NCI-H524 treated with DMSO at 0.1 percent for 48 hours (cell line): ENCODE measurements around the gene SORCS2.

Experiments used
- DNase-seq: peaks from one replicate; lab custom pipeline; 2025; lab: John Stamatoyannopoulos, UW

Gene SORCS2

DNA sequence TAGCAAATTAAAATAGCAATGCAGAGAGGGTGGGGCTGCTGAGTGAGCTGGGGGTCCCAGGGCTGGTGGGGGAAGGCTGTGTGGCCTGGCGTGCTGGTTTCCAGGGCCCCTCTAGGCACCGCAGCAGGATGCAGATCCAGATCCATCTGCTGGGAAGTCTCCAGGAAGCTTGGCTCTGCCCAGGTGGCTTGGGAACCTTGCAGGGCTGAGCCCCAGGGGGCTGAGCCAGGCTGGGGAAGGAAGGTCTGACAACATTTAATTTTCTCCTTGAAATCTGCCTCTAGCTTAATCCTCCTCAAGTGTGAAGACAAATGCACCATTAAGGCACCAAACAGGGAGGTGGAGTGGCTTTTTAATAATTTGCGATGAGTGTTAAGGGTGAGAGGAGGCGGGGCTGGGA, 31.7 kb downstream of the SORCS2 start:
- peak; percentile 97 for DNase-seq

DNA sequence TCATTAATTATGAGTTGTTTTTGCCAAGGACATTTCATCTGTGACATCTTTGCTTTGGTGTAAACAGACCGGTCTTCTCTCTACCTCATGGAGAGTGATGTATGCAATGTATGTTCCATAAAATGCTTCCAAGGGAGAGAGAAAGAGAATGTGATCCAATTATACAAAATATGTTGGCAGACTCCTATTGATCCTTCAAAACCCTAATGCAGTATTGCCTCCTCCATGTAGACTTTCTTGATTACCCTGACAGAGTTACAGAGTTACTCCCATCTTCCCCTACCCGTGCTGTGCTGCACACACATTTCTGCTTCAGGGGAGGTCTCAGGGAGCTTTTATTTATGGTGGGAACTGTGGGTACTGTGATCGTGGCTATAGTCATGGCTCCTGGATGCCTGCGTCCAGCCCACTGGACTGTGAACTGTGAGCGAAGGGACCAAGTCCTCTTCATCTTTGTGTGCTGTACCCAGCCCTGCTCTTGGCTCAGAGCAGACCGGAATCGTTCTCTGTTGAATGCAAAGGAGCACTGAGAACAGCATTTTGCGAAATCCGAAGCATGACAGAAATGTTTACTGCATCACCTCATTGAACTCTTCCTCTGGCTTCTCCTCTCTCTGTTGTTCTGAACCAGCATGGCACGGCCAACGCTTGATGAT, 32.7 kb downstream of the SORCS2 start:
- DNase-seq: no peak

DNA sequence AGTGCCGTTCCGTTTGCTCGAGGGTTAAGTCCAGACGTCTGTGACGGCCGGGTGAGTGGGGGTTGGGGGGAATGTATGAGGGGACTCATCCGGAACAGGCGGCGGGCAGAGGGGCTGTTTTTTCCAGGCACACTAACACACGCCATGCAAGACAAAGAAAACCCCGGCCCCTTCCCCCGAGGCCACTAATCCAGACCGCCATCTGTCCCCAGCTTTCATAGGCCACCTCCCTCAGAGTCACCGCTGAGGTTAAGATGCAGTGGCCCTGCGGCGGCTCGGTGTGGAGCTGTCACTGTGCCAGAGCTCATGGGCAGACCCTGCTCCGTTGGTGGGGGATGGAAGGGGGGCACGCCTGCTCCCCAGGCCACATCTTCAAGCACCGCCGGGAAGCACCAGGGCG, 34.1 kb downstream of the SORCS2 start:
- peak; percentile 95 for DNase-seq

DNA sequence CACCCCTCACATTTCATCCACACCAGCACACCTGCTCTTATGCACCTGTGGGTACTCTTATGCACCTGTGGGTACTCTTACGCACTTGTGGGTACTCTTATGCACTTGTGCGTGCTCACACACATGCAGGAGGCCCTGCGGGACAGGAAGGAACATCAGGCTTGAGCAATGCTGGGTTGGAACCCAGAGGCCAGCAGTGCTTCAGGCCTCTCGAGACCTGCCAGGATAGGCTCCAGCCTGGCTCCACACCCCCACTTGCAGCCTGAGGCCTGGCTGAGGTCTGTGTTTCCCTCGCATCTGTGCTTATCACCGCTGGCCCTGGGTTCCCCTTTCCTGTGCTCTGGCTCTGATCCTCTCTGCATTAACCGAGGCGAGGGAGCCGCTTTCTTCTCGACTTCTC, 34.7 kb downstream of the SORCS2 start:
- DNase-seq: no peak

DNA sequence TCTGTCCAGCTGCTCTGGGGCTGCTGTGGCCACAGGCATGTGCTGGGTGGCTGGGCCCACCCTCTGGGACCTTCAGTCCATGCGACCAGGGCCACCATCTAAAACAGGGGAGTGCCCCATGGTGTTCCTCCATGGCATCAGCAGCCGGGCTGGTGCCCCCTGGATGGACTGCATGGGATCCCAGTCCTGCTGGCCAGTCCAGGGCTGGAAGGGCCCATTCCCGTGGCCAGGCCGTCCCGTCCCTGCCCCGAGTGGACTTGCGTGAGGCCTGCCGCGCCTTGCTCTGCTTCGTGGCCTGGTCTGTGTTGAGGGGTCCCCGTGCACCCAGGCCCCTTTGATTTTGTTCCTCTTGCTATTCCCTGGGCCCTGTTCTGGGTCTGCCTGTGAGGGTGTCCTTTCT, 36.4 kb downstream of the SORCS2 start:
- DNase-seq: no peak

DNA sequence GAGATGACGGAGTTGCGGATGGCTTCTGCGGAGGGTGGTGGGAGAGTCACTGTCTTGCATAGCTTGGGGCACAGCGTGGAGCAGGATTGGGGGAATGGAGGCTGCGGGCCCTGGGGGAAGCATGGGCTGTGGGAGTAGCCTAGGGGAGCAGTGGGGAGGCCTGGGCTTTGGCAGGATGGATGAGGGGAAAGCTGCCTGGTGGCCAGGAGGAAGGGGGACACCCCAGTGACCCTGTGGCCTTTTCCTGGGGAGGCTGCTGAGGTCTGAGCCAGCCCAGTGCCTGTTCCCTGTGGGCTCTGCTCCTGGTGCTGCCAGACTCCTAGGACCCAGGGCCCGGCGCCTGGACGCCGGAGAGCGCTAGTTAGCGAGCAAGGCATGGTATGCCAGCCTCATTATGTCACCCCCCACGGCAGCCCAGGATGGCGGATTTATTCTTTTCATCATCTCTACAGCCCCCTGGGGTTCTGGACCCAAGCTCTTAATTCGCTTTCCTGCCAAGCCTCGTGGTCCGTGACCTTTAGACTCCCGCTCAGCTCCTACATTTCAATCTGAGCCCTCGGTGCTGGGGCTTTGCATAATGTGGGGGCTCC, 39.8 kb downstream of the SORCS2 start:
- no peak for DNase-seq

DNA sequence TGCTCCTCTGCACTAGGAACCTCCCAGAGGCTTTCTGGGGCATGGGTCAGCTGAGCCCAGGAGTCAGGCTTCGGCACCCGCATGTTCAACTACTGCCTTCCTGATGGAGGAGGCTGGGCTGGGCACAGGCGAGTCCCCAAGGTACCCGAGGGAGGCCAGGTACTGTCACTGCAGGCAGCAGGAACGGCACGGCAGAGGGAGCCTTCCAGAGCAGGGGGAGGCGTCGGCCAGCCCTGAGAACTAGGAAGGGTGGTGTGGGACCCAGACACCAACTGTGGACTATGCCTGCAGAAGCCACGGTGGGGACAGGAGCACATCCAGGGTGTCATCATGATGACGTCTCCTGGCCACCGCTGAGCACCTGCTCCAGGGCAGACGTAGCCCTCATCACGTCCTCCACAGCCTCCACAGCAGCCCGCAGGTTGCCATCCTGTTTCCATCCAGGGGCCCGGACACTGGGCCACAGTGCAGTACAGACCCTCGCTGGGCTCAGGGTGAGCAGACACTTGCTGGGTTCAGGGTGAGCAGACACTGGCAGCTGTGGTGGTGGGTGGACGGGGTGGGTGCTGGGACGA, 40.8 kb downstream of the SORCS2 start:
- no peak for DNase-seq

DNA sequence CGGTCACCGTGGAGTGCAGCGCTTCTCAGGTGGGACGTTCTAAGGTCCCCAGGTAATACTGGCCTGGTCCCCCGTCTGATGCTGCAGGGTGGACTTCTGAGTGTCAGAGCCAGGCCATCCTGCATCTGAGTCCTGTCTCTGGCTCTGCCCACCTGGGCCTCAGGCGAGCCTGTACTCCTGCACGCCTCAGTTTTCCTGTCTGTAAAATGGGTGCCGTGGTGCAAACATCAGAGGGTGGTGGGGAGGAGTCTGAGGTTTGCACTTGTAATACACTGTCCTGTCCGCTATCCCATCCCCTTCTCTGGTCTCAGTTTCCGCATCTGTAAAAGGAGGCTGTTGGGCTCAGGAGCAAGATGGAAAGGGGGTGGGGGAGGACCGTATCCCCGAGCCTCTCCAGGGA, 41.3 kb downstream of the SORCS2 start:
- no peak for DNase-seq

DNA sequence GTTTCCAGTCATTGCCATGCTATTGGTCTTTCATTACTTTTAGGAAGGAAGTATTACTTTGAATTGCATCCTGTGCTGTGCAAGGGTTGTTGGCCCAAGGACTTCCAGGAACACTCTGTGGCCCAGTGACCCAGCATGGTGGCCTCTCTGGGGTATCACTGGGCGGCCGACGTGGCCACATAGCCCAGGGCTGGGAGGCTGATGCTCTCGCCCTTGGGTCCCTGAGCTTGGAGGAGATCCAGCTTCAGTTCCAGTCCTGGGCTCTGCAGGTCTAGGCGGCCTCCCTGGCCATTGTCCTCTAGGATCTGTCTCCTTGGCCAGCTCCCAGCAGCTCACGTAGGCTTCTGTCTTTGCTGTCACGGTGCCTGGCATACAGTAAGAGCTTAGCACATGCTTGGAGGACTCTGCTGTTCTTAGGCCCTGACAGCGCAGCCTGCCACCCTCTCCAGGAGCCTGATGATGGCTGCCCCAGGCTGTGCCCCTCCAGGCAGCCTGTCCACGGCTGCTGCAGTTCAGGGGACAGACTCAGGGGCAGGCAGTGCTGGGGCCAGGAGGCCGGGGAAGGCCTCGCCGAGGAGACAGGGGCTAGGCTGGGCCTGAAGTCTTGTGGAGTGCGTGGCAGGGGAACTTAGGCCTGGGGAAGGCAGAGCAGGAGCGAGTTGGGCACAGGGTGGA, 42.2 kb downstream of the SORCS2 start:
- DNase-seq: no peak

DNA sequence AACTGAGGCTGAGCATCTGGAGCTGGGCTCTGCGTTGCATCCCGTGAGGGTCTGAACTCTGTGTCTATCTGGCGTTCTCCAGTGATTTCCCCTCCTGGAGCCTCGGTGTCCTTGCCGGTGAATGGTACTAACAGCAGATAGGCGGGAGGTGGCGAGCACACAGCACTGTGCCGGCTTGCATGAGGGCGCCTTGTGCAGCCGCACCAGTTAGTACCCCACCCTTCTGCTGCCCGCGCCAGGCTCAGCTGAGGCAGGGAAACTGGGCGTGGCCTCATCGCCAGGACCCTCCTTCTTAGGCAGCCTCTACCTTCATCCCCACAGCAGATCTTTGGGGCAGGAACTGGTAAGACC, 42.7 kb downstream of the SORCS2 start:
- no peak for DNase-seq

DNA sequence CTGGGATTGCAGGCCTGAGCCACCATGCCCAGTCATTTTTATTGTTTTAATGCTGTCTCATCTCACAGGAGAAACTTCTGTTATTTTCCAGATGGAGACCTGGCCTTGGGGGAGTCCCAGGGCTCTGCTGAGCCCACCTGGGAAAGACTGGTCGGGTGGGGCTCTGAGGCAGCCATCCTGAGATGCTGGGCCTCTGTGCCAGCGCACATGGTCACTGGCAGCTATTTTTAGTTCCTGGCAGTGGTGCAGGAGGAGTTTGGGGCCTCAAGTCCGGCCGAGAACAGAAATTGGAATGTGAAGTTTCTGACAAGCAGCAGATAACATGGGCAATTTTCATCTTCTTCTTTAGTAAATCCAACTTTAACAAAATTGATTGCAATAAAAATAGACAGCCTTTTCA, 44.5 kb downstream of the SORCS2 start:
- no peak for DNase-seq

DNA sequence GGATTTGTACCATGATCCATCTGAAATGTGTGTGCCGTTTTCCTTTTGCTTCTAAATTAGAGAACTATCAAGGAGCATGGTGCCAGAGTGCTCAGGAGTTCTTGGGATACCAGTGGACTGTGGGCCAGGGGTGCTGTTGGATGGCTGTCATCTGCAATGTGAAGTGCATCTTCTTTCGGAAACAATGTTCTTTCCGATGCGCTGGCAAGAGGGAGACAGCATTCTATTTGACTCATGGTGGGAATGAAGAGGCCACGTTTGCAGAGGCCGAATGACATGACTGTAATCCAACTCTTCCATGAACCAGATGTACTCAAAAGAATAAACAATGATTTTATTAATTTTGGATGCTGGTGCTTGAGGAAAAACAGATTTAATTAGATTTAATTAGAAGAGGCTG, 45.5 kb downstream of the SORCS2 start:
- DNase-seq: no peak

DNA sequence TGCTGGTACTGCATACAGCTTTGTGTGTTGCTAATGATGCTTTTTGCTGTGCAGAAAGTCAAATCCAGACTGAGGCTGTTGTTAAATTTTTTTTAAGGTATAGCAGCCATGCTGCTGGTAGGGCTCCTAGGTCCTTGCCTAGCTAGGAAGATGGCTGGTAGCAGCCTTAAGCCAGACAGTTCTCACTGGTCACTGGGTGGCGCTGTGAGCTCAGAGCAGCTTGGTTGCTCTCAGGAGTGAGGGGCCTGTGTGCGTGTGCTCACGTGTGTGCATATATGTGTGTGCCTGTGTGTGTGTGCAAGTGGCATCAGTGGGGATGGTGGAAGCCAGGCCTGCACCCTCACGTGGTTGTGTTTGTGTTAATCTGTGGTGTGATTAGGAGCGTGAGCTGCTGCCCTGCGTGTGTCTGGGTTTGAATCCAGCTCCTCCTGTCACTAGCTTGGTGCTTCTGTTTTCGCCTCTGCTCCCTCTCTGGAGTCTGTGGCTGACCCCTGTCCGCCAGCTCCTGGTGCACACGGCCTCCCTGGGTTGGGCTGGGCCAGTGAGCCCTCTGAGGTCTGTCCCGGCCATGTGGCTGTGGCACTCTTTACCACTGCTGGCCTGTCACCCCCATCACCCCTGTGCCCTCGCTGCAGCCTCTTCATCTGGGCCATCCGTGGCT, 46.1 kb downstream of the SORCS2 start:
- DNase-seq: no peak

DNA sequence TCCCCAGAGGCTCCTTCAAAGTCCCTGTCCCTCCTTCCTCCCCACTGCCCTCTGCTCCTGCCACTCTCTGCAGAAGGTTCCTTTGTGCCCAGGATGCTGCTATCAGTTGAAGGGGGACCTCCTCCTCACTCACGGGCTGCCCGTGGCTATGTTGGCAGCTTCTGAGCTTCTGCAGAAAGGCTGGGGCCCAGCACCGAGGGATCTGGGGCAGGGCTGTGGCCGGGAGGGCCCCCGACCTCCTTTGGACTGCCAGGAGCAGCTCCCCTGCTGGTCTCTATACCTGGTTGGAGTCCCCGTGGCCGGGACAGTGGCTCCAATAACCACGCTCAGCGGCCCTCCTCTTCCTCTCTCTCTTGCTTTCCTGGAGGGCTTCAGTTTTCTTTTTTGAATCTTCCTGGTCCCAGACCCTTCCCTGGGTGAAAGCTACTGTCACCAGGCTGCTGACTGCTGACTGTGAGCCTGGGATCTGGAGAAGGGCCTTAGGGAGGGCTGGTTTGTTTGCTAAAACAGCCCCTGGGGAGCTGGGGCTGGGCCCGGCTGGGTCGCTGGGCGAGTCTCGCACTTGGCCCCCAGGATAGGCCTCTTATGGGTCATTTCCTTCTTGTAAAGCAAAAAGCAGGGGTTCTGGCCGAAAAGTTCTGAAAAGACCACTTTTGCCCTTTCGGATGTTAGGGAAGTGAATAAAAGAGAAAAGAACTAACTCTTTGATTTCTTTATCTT, 46.9 kb downstream of the SORCS2 start:
- no peak for DNase-seq

DNA sequence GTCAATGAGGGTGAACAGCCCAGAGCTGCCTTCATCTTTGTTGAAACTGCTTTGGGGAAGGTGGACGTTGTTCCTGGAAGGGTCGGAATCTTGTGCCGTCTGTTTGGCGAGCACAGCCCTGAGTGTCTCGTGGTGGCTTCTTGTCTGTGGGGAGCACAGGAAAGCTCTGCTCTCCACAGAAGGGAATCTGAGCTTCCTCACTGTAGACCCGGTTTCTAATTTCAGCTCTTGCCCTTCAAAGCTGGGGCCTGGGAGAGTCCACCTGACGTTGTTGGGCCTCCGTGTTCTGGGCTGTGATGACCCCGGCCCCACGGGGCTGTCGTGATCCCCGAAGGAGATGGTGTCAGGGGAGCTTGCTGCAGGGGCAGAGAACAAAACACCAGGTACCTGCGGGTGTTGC, 47.5 kb downstream of the SORCS2 start:
- DNase-seq: no peak

DNA sequence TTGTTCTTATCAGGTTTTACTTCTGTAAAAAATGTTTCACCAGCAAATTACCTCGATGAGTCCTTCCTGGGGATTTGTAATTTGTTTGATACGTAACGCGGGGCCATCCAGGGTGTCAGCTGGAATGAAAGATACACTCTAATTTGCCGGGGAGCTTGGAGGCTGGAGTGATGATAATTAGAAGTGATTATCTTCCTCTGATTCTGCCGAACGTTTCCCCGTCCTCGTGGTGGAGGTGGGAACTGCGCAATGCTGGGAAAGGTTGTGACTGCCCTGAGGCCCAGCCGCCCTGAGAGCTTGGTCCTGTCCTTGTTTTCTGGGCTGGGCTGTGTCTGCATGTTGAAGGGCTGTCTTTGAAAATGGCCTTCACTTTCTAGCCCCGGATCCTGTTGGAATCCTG, 48.0 kb downstream of the SORCS2 start:
- no peak for DNase-seq

DNA sequence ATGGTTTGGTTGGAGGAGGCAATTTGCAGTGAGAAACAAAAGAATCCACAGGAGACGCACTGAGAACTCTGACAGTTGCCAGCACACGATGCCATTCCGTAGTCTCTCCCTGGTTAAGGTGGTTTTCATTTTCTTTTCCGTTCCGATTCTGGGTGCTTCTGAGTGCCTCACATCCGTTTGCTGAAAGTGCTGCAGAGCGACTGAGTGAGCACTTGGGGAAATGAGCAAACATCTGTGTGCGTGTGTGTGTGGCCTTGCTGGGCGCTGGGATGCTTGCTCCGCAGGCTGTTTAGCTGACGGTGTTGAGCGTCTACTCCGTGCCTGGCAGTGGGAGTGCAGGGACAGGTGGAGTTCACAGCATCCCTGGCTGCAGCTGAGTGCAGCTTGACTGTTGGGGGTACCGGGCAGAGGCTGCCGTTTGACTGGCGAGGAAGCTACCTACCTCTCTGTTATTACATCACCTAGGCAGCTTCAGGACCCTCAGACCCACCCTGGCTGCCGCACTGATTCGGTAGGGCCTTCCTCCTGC, 49.3 kb downstream of the SORCS2 start:
- DNase-seq: no peak

DNA sequence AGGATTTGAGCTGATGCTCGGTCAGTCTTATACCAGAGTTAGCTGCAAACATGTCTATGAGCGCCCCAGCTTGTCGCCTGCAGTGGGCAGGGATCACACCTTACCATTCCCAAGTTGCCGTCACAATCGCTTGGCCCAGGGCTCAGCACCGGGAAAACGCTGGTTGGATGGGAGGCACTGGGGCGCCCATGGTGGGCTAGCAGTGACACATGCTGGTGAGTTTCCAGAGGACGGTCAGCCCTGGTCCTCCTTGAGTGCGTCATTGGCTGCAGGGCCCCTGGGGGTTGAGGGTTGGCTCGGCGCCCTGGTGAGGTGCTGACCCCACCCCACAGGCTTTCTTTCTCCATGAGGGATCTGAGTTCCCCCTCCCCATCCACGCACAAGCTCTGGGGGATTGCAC, 50.4 kb downstream of the SORCS2 start:
- no peak for DNase-seq

DNA sequence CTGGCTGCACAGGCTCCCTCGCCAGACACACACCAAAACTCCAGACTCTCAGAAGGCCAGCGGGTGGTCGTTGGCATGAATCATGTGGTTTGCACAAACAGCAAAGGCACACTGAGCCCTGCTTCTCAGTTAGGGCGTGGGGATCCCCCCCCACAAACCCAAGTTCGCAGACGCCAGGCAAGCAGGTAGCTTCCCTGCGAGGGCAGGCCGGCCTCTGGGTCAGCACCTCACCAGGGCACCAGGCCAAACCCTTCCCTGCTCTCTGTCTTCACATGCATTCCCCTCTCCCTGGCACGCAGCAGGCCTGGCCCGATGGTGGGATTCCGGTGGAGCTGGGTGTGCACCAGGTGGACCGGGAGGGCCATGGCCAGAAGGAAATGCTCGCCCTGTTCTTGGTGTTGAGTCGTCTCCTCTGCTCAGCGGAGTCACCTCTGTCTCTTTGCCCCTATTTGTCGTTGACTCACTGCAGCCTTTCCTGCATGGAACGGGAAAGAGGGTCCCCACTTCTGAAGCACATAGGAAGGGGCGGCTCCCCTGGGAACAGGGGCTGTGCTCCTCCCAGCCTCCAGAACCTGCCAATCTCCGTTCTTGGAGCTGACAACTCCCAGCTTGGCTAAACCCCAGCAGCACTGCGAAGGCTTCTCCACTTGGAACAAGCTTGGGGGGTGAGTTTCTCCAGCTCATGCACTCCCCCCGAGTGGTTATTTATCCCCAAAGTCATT, 51.4 kb downstream of the SORCS2 start:
- DNase-seq: no peak

DNA sequence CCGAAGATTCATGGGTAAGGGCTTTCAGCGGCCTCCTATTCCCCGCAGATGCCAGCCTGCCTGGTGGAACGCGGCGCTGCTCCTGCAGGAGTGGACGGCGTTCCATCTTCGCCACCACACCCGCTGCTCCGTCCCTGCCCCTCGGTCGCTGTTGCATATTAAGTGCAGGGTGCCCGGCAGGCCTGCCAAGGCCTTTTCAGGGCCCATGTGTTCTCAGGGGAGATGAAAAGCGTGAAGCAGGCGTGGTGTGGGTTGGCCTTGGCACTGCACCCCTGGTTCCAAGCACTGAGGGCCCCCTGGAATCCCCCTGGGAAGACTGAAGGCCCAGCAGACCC, 52.0 kb downstream of the SORCS2 start:
- DNase-seq: no peak

DNA sequence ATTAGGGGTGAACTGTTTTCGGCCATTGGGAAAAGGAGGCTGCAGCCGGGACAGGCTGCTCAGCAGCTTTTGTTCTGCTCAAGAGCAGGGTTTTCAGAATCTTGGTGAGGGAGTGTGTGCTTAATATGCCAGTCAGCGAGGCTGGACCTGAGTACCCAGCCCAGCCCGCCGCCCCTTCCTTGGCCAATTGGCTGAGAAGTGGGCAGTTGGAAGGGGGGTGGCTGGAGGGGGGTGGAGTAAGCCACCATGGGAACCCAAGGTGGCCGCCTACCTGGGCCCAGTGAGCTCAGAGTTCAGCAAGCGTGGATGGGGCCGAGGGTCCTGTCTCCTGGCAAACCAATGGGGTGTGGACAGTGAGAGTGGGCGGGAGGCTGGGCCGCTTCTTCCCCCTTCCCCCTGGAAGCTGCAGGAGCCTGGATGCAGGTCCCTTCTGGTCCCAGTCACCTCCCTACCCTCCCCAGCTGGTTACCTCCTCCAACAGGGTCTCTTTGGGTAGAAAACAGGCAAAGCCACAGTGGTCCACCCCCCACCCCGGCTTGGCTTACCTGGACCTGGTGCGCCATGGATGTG, 52.5 kb downstream of the SORCS2 start:
- no peak for DNase-seq
